Measurements from ENCODE around the gene VPS16.
A peak's percentile ranks its signal among the peaks of the same experiment; 100 is the strongest.
"Not testable (repeated sequence)": the region's sequence is repeated elsewhere in the genome, so short reads cannot be mapped to it uniquely, and the experiment has no call there.

VPS16 gene

GRCh38 chr20:2807019-2807418, 33.5 kb upstream of the VPS16 start:
- DNase-seq = no peak

- not testable (repeated sequence) for DNase-seq
These were observed 32.6 kb upstream of the VPS16 start for GRCh38 chr20:2807929-2808328.

- no peak for DNase-seq
These were observed 30.9 kb upstream of the VPS16 start for GRCh38 chr20:2809690-2810089.

GRCh38 chr20:2812189-2812588, 28.4 kb upstream of the VPS16 start:
- no peak for DNase-seq

- no peak for DNase-seq
These were observed 26.5 kb upstream of the VPS16 start for GRCh38 chr20:2814076-2814475.

- DNase-seq = no peak
These were observed 25.9 kb upstream of the VPS16 start, which contains the start of gene C20orf141 for GRCh38 chr20:2814587-2815051. C20orf141 (plus strand) TSS chr20:2814987; CDS start chr20:2815185, 198 bp downstream.

- DNase-seq = no peak
These were observed 25.2 kb upstream of the VPS16 start for GRCh38 chr20:2815242-2815900.

GRCh38 chr20:2816030-2816582, 24.4 kb upstream of the VPS16 start, which contains the start of gene TMEM239:
TMEM239 (plus strand) TSS chr20:2816364; CDS start chr20:2816555, 191 bp downstream.
- DNase-seq = no peak

GRCh38 chr20:2816583-2817340, 23.8 kb upstream of the VPS16 start:
- DNase-seq = no peak

GRCh38 chr20:2817341-2817726, 23.2 kb upstream of the VPS16 start:
- no peak for DNase-seq

- no peak for DNase-seq
These were observed 22.5 kb upstream of the VPS16 start for GRCh38 chr20:2817891-2818595.

- no peak for DNase-seq
These were observed 20.3 kb upstream of the VPS16 start for GRCh38 chr20:2820084-2820895.

- DNase-seq = no peak
These were observed 19.4 kb upstream of the VPS16 start for GRCh38 chr20:2820896-2821869.

- no peak for DNase-seq
These were observed 18.5 kb upstream of the VPS16 start for GRCh38 chr20:2822073-2822472.

- DNase-seq = no peak
These were observed 14.8 kb upstream of the VPS16 start for GRCh38 chr20:2825761-2826160.

GRCh38 chr20:2826655-2827054, 13.9 kb upstream of the VPS16 start:
- DNase-seq = no peak

- no peak for DNase-seq
These were observed 11.2 kb upstream of the VPS16 start for GRCh38 chr20:2829376-2829775.

- not testable (repeated sequence) for DNase-seq
These were observed 9.3 kb upstream of the VPS16 start for GRCh38 chr20:2831206-2831605.

- DNase-seq = peak; percentile 32 to 72 (median 50)
These were observed 6.8 kb upstream of the VPS16 start for GRCh38 chr20:2833761-2834160.

GRCh38 chr20:2834401-2835110, 6.0 kb upstream of the VPS16 start:
- peak in 2 of 4 experiments; percentile 24 to 45 for DNase-seq

All from suppressor macrophage (primary cell).